SJCRH30 (cell line): Measurements from ENCODE around the gene PDLIM7. TPM values are rescaled to one million over a fixed set of nuclear protein-coding genes. Genes with fewer than 3 reads are reported as not detected.

Experiments used
- DNase-seq, 2 experiments: peaks; one replicate each; pipeline ENCODE4 v3.0.0-alpha.2; 2015 to 2020
- H3K27ac ChIP-seq: fragments of 250-450 bp; sonication (Bioruptor Pico); 2 replicates; pipeline ENCODE4 v1.5.1; 2020; ENCODE audit warnings: mild to moderate bottlenecking, moderate library complexity
- H3K27me3 ChIP-seq: fragments of 250-450 bp; sonication (Bioruptor Pico); 2 replicates; pipeline ENCODE4 v1.5.1; 2020; ENCODE audit warnings: mild to moderate bottlenecking, moderate library complexity
- H3K36me3 ChIP-seq: fragments of 250-450 bp; sonication (Bioruptor Pico); 2 replicates; pipeline ENCODE4 v1.5.1; 2020; ENCODE audit warnings: mild to moderate bottlenecking, moderate library complexity
- H3K4me1 ChIP-seq: fragments of 250-450 bp; sonication (Bioruptor Pico); 2 replicates; pipeline ENCODE4 v1.5.1; 2020; ENCODE audit warnings: mild to moderate bottlenecking, moderate library complexity
- H3K4me3 ChIP-seq: fragments of 250-450 bp; sonication (Bioruptor Pico); 2 replicates; pipeline ENCODE4 v1.5.1; 2020; ENCODE audit warnings: mild to moderate bottlenecking, moderate library complexity
- H3K9me3 ChIP-seq: fragments of 250-450 bp; sonication (Bioruptor Pico); replicated peaks from 2 replicates; pipeline ENCODE4 v1.5.1; 2020; ENCODE audit warnings: mild to moderate bottlenecking, moderate library complexity
- total RNA-seq: library from RNA; depleted of rRNA; stranded (reverse); fragments of >200 nt; shearing (Covaris generic); gene quantifications from 2 replicates; pipeline ENCODE4 v1.2.3, GENCODE V29; 2014

The PDLIM7 gene
- total RNA-seq, 1 experiment from 2014 or later: 68.5 TPM

DNA sequence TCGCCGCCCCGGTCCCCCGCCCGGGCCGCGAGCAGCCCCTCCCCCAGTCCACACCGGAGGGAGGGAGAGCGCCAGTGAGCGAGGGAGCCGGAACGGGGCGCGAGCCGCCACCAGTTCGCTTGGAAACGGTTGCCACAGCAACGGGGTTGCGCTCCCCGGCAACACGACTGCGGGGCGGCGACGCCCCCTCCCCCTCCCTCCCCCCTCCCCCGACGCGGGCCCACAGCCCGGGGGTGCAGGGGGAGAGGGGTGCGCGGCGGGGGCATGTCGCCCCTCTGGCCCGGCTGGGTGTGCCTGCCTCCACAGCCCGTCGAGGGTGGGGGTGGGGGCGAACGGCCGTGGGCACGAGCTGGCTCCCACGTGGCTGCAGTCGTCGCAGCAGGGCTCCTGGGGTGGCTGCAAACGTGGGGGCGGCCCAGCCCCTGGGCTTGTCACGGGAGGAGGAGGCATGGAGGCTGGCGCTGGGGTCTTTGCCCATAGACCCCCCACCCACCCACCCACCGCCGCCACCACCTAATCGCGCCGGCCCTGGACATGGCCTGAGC is 50.3 kb downstream of the PDLIM7 start:
- Histone ChIP-seq H3K4me3 (peak overlapping the region; percentile 76), H3K27me3 (no peaks in the 10 kb centered on the region), H3K4me1 (peaks cover 12% of the 10 kb centered on the region), H3K9me3 (no peaks in the 10 kb centered on the region), H3K36me3 (peaks cover 11% of the 10 kb centered on the region; the same call in 1 of the 2 replicates), H3K27ac (peak overlapping the region; percentile 75)
- peak; percentile 70 to 72 for DNase-seq

GRCh38 chr5:177446200-177447065 is 51.0 kb downstream of the PDLIM7 start, which contains the start of gene PRR7:
Gene PRR7, plus strand, starts transcription at chr5:177446814. Its CDS starts 8,254 bp downstream, at chr5:177455068.
- DNase-seq: peak; percentile 72 to 79
- no peaks in the 10 kb centered on the region for H3K9me3 ChIP-seq
- H3K36me3 ChIP-seq: peaks cover 12% of the 10 kb centered on the region; the same call in 1 of the 2 replicates
- peak within 1 kb of the TSS; percentile 76 for H3K4me3 ChIP-seq
- peak within 1 kb of the TSS; percentile 75 for H3K27ac ChIP-seq
- H3K27me3 ChIP-seq: no peaks in the 10 kb centered on the region
- peaks cover 12% of the 10 kb centered on the region for H3K4me1 ChIP-seq

- Histone ChIP-seq H3K9me3 (no peaks in the 10 kb centered on the region), H3K36me3 (peaks cover 12% of the 10 kb centered on the region; the same call in 1 of the 2 replicates), H3K27ac (no peak overlapping the region), H3K4me3 (peak overlapping the region; percentile 76), H3K4me1 (peaks cover 12% of the 10 kb centered on the region), H3K27me3 (no peaks in the 10 kb centered on the region)
- DNase-seq: no peak
Observed at GRCh38 chr5:177445917-177446199, 51.5 kb downstream of the PDLIM7 start.

- Histone ChIP-seq H3K4me3 (no peak overlapping the region), H3K9me3 (no peaks in the 10 kb centered on the region), H3K4me1 (peaks cover 12% of the 10 kb centered on the region), H3K27ac (no peak overlapping the region), H3K27me3 (no peaks in the 10 kb centered on the region), H3K36me3 (peaks cover 12% of the 10 kb centered on the region; the same call in 1 of the 2 replicates)
- no peak for DNase-seq
Observed at GRCh38 chr5:177445052-177445916, 52.1 kb downstream of the PDLIM7 start.

DNA sequence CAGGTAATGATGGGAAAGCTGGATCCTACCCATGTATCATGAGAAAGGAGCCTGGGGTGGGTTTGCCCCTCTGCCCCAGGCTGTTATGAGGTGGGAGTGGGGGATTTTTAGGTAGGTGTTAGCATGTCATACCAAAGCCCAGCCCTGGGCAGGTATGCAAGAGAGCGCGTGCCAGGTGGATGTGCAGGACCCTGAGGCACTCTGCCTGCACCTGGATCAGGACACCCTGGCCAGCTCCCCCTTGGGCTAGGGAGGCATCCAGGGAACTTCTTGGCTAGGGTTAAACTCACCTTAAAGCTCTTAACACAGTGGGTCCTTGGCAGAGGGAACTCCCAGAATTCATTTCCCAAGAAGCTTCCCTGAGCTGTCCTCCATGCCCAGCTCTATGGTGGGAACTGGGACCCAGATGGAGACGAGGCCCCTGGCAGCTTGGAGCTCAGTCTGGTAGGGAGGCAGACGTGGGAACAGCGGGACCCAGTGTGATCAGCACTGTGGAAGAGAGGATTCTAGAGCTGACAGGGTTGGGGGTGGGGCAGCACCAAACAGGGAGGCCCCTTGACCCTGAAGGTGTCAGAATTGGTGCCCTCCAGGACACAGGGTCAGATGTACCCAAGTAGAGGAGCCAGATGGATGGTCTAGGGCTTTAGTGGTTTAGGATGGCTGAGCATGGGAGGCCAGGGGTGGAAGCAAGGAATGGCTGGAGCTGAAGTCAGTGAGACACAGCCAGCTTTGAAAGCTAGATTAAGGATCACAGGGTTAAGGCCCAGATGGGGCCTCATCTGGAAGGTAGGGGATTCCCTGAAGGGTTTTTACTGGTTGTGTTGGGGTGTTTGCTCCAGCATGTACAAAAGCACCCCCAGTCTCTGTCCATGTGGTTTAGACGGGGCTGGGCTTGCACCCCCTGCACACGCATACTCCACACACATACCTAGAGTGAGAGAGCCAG is 53.0 kb downstream of the PDLIM7 start:
- no peaks in the 10 kb centered on the region for H3K9me3 ChIP-seq
- no peaks in the 10 kb centered on the region for H3K27me3 ChIP-seq
- H3K4me3 ChIP-seq: no peak overlapping the region
- H3K36me3 ChIP-seq: peaks cover 15% of the 10 kb centered on the region
- peaks cover 12% of the 10 kb centered on the region for H3K4me1 ChIP-seq
- DNase-seq: no peak
- no peak overlapping the region for H3K27ac ChIP-seq

- H3K9me3 ChIP-seq: no peaks in the 10 kb centered on the region
- peaks cover 8% of the 10 kb centered on the region for H3K4me1 ChIP-seq
- peaks cover 21% of the 10 kb centered on the region for H3K36me3 ChIP-seq
- H3K4me3 ChIP-seq: no peak overlapping the region
- no peaks in the 10 kb centered on the region for H3K27me3 ChIP-seq
- no peak for DNase-seq
- no peak overlapping the region for H3K27ac ChIP-seq
Observed at GRCh38 chr5:177443144-177443983, 54.0 kb downstream of the PDLIM7 start.

GRCh38 chr5:177442066-177442826 is 55.2 kb downstream of the PDLIM7 start:
- Histone ChIP-seq H3K4me1 (0 out of 2 replicates have a peak, but pooled peaks cover 2% of the 10 kb centered on the region), H3K4me3 (no peak overlapping the region), H3K27me3 (no peaks in the 10 kb centered on the region), H3K36me3 (peaks cover 27% of the 10 kb centered on the region), H3K9me3 (no peaks in the 10 kb centered on the region), H3K27ac (no peak overlapping the region)
- DNase-seq: no peak

GRCh38 chr5:177440990-177441780 is 56.2 kb downstream of the PDLIM7 start:
- Histone ChIP-seq H3K36me3 (peaks cover 36% of the 10 kb centered on the region), H3K4me3 (no peak overlapping the region), H3K9me3 (no peaks in the 10 kb centered on the region), H3K27ac (no peak overlapping the region), H3K27me3 (no peaks in the 10 kb centered on the region), H3K4me1 (0 out of 2 replicates have a peak, but pooled peaks cover 2% of the 10 kb centered on the region)
- DNase-seq: no peak

DNA sequence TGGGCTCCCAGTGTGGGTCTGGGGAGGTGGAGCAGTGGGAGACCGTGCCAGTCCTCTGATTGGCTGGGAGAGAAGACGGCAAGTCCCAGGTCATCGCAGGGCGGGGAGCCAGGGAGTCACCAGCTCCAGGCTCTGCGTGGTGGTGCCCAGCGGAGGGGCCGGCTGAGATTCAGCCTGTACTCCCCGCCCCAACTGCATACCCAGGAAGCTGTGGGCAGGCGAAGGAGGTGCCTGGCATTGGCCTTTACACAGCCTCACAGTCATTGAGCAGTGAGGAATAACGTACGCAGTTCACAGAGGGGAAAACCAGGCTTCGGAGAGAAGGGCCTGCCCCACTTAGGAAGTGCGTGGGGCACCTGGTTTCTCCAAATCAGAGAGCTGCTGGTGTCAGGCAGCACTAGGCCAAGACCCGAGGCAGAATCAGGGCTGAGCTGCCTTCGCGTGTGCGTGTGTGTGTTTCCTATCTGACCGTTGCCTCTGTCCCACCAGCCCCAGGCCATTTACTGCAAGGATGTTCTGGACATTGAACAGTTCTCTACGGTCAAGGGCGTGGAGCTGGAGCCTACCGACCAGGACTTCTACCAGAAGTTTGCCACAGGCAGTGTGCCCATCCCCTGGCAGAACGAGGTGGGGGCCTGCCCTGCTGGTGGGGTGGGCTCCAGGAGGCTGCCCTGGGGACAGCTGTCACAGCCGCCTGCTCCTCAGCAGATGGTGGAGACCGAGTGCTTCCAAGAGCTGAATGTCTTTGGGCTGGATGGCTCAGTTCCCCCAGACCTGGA is 57.0 kb downstream of the PDLIM7 start:
- no peaks in the 10 kb centered on the region for H3K27me3 ChIP-seq
- no peaks in the 10 kb centered on the region for H3K9me3 ChIP-seq
- no peak overlapping the region for H3K27ac ChIP-seq
- no peak for DNase-seq
- H3K36me3 ChIP-seq: peaks cover 42% of the 10 kb centered on the region
- H3K4me3 ChIP-seq: no peak overlapping the region
- no peaks in the 10 kb centered on the region for H3K4me1 ChIP-seq

GRCh38 chr5:177439518-177440053 is 57.8 kb downstream of the PDLIM7 start:
- DNase-seq: no peak
- H3K27ac ChIP-seq: no peak overlapping the region
- no peaks in the 10 kb centered on the region for H3K4me1 ChIP-seq
- no peaks in the 10 kb centered on the region for H3K9me3 ChIP-seq
- H3K4me3 ChIP-seq: no peak overlapping the region
- no peaks in the 10 kb centered on the region for H3K27me3 ChIP-seq
- H3K36me3 ChIP-seq: peaks cover 45% of the 10 kb centered on the region

DNA sequence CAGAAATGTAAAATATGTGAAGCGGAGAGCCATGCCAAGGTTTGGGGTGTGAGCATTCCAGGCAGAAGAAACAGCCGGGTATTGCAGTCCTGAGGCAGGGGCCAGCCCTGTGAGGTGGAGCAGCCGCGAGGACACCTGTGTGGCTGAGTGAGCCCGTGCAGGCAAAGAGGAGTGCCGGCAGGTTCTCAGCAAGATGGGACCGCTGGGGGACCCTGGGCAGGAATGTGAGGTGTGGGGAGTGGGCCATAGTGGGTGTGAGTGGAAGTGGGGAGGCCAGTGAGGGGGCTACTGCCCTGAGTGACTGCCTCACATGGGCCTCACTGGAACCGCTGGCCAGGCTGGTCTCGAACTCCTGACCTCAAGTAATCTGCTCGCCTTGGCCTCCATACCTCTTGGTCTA is 58.9 kb downstream of the PDLIM7 start:
- no peaks in the 10 kb centered on the region for H3K4me1 ChIP-seq
- no peak for DNase-seq
- H3K4me3 ChIP-seq: no peak overlapping the region
- H3K27ac ChIP-seq: no peak overlapping the region
- no peaks in the 10 kb centered on the region for H3K9me3 ChIP-seq
- no peaks in the 10 kb centered on the region for H3K27me3 ChIP-seq
- H3K36me3 ChIP-seq: peaks cover 44% of the 10 kb centered on the region
